C4-2B (cell line): Measurements from ENCODE around the gene ZNF689.
A peak's percentile ranks its signal among the peaks of the same experiment; 100 is the strongest.

Source experiments
- H3K27ac ChIP-seq: fragments of 450-650 bp; 2 replicates; pipeline ENCODE4 v1.5.1; 2017
- ZFX ChIP-seq: fragments of 450-650 bp; IDR thresholded peaks from 2 replicates; pipeline ENCODE4 v1.6.1; 2017
- TF ChIP-seq, protein P1 (sequence below): fragments of 450-650 bp; conservative IDR thresholded peaks from 2 replicates; pipeline ENCODE4 v1.5.1; 2017; ENCODE audit warnings: mild to moderate bottlenecking

The ZNF689 gene

DNA sequence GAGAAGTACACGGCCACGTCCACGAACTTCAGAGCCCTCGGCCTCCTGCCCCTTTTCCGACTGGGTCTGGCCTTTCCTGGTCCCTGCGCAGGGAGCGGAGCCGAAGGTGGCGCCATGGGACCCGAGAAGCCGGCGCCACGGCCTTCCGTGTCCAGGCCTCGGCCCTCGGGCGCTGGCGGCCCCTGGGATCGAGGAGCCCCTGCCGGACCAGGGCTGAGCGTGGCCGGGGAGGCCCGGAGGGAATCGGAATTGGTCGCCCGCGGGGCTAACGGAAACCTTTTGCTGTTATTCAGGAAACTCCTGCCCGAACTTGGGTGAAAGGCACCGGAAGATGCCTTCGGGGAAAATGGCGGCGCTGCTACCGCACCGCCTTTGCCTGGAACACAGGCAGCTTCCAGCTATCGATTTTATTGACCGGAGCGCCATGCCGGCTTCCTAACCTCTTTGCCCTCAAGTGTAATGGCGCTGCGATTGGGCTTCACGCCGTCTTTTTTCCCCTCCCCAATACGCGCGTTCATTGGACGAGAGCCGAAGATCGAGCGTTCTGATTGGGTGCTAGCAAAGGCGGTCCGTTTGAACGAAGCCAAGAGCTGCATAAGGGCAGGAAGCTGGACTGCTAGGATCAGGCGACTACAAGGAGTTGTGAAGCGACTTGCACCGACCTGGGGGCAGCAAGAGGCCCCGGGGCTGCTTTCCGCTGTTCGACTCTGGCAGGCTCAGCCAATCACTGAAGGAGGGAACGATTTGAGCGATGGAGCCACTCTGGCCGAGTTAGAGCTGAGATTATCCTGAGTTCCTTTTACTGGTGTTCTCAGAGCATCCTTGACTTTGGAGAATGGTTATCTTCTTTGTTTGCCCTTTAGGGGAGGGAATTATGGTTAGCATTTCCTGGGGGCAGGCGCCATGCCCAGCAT, at the start of gene ZNF689:
TSS of gene ZNF689 (minus strand) at position 464 of the 914 bp plus-strand sequence. CDS start at position 116, 348 bp downstream.
- H3K27ac ChIP-seq: peak within 1 kb of the TSS; percentile 96
- TF ChIP-seq, protein P1, sequence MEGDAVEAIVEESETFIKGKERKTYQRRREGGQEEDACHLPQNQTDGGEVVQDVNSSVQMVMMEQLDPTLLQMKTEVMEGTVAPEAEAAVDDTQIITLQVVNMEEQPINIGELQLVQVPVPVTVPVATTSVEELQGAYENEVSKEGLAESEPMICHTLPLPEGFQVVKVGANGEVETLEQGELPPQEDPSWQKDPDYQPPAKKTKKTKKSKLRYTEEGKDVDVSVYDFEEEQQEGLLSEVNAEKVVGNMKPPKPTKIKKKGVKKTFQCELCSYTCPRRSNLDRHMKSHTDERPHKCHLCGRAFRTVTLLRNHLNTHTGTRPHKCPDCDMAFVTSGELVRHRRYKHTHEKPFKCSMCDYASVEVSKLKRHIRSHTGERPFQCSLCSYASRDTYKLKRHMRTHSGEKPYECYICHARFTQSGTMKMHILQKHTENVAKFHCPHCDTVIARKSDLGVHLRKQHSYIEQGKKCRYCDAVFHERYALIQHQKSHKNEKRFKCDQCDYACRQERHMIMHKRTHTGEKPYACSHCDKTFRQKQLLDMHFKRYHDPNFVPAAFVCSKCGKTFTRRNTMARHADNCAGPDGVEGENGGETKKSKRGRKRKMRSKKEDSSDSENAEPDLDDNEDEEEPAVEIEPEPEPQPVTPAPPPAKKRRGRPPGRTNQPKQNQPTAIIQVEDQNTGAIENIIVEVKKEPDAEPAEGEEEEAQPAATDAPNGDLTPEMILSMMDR: no peak
- peak; percentile 98 for TF ChIP-seq ZFX

DNA sequence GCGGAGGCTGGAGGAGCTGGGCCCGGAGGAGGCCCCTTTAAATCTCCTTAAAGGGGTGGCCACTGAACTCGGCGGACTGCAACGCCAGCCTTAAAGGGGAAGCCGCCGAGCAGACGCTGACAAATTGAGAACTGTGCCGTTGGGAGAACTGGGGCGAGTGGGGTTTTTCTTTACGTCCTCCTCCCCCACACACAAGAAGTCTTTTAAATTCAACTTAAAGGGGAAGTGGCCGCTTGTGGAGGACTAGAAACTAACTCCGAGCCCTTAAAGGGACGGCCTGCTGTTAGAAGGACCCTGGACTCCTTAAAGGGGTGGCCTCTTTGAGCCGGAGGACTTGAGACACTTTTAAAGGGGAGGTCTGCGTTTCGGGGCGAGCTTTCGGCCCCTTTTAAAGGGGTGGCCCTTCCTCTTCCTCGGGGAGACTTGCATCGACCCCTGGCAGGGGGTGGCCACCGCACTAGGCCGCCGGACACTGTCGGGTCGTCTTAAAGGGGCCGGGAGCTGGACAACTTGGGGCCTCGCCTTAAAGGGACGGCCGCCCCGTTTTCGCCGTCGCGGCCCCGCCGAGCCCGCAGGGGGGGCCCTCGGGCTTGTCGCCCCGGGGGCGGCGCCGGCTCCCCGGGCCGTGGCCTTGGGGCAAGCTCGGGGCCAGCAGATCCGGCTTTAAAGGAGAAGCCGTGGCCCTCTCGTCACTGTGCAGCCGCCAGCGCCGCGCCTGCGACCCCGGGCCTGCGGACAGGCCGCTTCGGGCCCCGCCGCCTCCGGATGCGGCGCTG, 48.7 kb upstream of the ZNF689 start:
- TF ChIP-seq, protein P1: no peak; the same call in 1 of the 2 replicates
- TF ChIP-seq ZFX: no peak
- H3K27ac ChIP-seq: peak overlapping the region; percentile 94

DNA sequence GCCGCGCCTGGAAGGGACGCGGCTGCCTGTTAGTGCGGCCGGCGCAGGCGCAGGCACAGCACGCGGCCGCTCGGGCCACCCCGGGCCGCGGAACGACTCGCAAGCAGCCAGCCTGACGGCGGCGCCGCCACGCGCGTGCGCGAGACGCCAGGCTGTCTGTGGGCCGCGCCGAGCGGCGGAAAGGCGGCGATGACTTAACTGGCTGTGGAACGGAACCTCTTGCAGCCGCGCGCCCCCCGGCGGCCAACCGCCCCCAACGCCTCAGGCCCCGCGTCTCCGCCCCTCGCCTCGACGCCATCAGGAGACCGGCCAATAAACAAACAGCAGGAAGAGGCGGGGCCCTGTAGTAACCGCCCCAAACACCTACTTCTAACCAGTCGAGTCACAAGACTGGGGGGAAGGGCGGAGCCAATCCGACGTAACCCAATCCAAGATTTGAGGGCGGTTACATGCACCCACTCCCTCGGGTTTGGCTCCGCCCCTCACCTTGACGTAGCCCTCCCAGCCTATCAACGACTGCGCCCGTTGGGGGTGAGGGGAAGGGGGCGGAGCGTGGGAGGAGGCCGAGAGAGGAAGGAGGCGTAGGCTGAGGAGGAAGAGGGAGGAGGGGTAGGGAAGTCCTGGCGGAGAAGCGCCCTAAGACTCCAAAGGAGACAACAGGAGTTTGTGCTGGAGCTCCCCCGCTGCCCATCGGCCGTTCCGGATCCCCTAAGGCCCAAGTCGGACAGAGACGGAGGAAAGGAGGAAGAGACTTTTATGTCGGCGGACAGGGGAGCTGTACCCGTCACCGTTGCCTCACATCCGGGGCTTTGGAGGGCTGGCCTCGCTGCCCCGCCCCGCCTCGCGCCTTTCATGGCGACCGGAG, 47.9 kb upstream of the ZNF689 start, which contains the start of gene FBRS:
TSS of gene FBRS (plus strand) at position 566 of the 865 bp plus-strand sequence. CDS start 1,088 bp downstream, outside the sequence.
- peak within 1 kb of the TSS; percentile 94 for H3K27ac ChIP-seq
- TF ChIP-seq ZFX: no peak
- TF ChIP-seq, protein P1: peak; percentile 97

DNA sequence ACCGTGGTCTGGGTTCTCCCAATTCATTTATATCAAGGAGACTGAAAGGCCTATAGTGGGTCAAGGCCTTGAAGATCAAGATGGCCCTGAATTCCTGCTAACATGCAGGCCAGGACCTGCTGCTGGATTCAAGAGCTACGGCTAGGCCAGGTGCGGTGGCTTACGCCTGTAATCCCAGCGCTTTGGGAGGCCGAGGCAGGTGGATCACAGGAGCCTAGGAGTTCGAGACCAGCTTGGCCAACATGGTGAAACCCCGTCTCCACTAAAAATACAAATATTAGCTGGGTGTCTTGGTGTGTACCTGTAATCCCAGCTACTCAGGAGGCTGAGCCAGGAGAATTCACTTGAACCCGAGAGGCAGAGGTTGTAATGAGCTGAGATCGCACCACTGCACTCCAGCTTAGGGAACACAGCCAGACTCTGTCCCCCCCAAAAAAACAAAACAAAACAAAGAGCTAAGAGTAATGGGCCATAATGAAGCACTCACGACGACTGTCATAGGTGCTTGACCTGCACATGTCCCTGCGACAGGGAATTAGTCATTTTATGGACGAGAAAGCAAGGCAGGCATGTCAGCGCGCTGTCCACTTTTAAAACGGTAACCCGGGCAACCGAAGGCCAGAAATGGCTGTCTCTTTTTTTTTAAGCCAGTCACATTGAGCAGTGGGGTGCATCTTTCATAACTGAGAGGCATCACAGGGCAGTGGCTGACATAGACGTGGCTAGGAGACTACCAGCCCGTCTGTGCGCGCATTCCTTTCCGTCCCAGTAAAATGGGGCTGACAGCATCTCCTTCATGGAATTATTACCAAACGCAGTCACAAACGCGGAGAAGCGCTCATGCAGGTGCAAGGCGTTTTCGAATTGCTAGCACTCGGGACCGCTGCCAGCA, 47.0 kb upstream of the ZNF689 start:
- H3K27ac ChIP-seq: peak overlapping the region; percentile 94
- TF ChIP-seq, protein P1: no peak
- no peak for TF ChIP-seq ZFX

DNA sequence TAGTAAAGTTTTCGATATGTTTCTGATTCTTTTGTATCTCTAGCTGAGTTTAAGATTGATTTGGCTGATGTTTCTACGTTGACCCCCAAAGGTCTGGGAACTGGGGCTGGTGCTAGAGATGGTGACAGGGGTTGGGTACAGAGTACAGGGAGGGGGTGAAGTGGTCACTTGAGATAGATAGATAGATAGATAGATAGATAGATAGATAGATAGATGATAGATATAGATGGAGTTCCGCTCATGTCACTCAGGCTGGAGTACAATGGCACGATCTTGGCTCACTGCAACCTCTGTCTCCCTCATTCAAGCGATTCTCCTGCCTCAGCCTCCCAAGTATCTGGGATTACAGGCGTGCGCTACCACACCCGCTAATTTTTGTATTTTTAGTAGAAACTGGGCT, 46.2 kb upstream of the ZNF689 start:
- TF ChIP-seq ZFX: no peak
- TF ChIP-seq, protein P1: no peak
- peak overlapping the region; percentile 94 for H3K27ac ChIP-seq

DNA sequence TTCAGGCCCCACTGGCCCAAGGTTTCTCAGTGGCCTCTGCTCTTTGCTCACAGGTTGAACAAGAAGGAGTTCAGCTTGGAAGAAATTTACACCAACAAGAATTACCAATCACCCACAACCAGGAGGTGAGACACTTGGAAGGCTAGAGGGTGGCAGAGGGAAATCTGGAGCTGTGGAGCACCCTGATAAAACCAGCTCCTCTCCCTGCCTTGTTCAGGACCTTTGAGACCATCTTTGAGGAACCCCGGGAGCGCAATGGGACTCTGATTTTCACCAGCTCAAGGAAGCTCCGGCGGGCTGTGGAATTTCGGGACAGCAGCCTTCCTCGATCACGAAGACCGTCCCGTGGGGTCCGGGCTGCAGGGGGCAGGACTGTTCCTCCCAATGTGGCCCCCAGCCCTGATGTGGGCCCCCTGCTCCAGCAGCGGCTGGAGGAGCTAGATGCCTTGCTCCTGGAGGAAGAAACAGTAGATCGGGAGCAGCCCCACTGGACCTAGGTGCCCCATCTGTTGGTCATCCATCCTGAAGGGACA, 45.7 kb upstream of the ZNF689 start:
- no peak overlapping the region for H3K27ac ChIP-seq
- TF ChIP-seq, protein P1: no peak
- no peak for TF ChIP-seq ZFX
